ENCODE measurements around the gene EXTL1.

GRCh38 chr1:26015358-26015757 lies 6.2 kb upstream of the EXTL1 start:
- TF ChIP-seq POLR2A (IDR thresholded peaks at IDR 0.05) (no peak), CTCF (IDR thresholded peaks at IDR 0.05) (no peak)
